Kasumi-1 (cell line): ENCODE data around the gene STK32C.
"Not testable (repeated sequence)": the region's sequence is repeated elsewhere in the genome, so short reads cannot be mapped to it uniquely, and the experiment has no call there.

Experiments used
- DNase-seq, 2 experiments: peaks; one replicate each; lab custom pipeline; 2025; lab: John Stamatoyannopoulos, UW

The STK32C gene

GRCh38 chr10:132317477-132317876 lies 9.7 kb upstream of the STK32C start:
- not testable (repeated sequence) for DNase-seq

GRCh38 chr10:132316133-132316532 lies 8.4 kb upstream of the STK32C start:
- no peak for DNase-seq

- DNase-seq: not testable (repeated sequence)
These were observed 7.1 kb upstream of the STK32C start for GRCh38 chr10:132314881-132315280.

GRCh38 chr10:132314336-132314735 lies 6.6 kb upstream of the STK32C start:
- no peak for DNase-seq

GRCh38 chr10:132313865-132314264 lies 6.1 kb upstream of the STK32C start:
- DNase-seq: no peak

- no peak for DNase-seq
These were observed 5.6 kb upstream of the STK32C start for GRCh38 chr10:132313305-132313704.

- DNase-seq: no peak
These were observed 3.7 kb upstream of the STK32C start for GRCh38 chr10:132311338-132311939.

GRCh38 chr10:132310701-132311337 lies 3.1 kb upstream of the STK32C start:
- DNase-seq: no peak

- DNase-seq: no peak
These were observed 2.3 kb upstream of the STK32C start for GRCh38 chr10:132309879-132310591.

GRCh38 chr10:132309471-132309865 lies 1.7 kb upstream of the STK32C start:
- no peak for DNase-seq

- DNase-seq: no peak
These were observed 1.1 kb upstream of the STK32C start for GRCh38 chr10:132308587-132309470.

GRCh38 chr10:132306864-132307751 lies 642 bp downstream of the STK32C start:
- no peak for DNase-seq

- no peak for DNase-seq
These were observed 1.4 kb downstream of the STK32C start for GRCh38 chr10:132306343-132306685.

- no peak for DNase-seq
These were observed 2.0 kb downstream of the STK32C start for GRCh38 chr10:132305654-132306342.

GRCh38 chr10:132304756-132305509 lies 2.8 kb downstream of the STK32C start:
- DNase-seq: no peak

- no peak for DNase-seq
These were observed 4.2 kb downstream of the STK32C start for GRCh38 chr10:132303361-132304115.

GRCh38 chr10:132302421-132303310 lies 5.1 kb downstream of the STK32C start:
- no peak for DNase-seq
